WTC11 (cell line): ENCODE data around the gene AGBL1.

Experiments
- CDX4 ChIP-seq: fragments of 250-450 bp; sonication (Bioruptor Pico); IDR thresholded peaks from 2 replicates; pipeline ENCODE4 v1.9.0; 2021; ENCODE audit warnings: moderate library complexity, mild to moderate bottlenecking, inconsistent platforms, borderline replicate concordance
- CREB1 ChIP-seq: sonication (generic); formaldehyde crosslinking; IDR thresholded peaks from 2 replicates; pipeline ENCODE4 v1.8.0; 2023; ENCODE audit warnings: mild to moderate bottlenecking, missing genetic modification reagents
- CTCF ChIP-seq: fragments of 200-600 bp; IDR thresholded peaks from 2 replicates; pipeline ENCODE4 v1.8.0; 2022; ENCODE audit warnings: antibody characterized with exemption
- FOXP4 ChIP-seq: sonication (generic); formaldehyde crosslinking; IDR thresholded peaks from 2 replicates; pipeline ENCODE4 v1.8.0; 2022; ENCODE audit warnings: mild to moderate bottlenecking, missing genetic modification reagents
- HMGXB4 ChIP-seq: sonication (generic); formaldehyde crosslinking; IDR thresholded peaks from 2 replicates; pipeline ENCODE4 v1.8.1; 2023; ENCODE audit warnings: mild to moderate bottlenecking, moderate library complexity, missing genetic modification reagents
- USF1 ChIP-seq: sonication (generic); formaldehyde crosslinking; IDR thresholded peaks from 2 replicates; pipeline ENCODE4 v1.8.0; 2022; ENCODE audit warnings: mild to moderate bottlenecking, missing genetic modification reagents
- ZNF232 ChIP-seq: sonication (generic); formaldehyde crosslinking; IDR thresholded peaks from 2 replicates; pipeline ENCODE4 v1.8.0; 2022; ENCODE audit warnings: mild to moderate bottlenecking, missing genetic modification reagents

- no peak for TF ChIP-seq HMGXB4 (CRISPR knock-in tag)
- TF ChIP-seq CREB1 (CRISPR knock-in tag), result no peak
- TF ChIP-seq CTCF, result no peak
- TF ChIP-seq USF1 (CRISPR knock-in tag), result no peak
- no peak for TF ChIP-seq CDX4
- no peak for TF ChIP-seq ZNF232
- TF ChIP-seq FOXP4 (CRISPR knock-in tag), result no peak
These were observed 839.9 kb downstream of the AGBL1 start for GRCh38 chr15:86919581-86919980.
